Pancreas (tissue), 10 donors: ENCODE measurements around the gene RADIL. TPM values are rescaled to one million over a fixed set of nuclear protein-coding genes. Genes with fewer than 3 reads are reported as not detected.
A peak's percentile ranks its signal among the peaks of the same experiment; 100 is the strongest.

ENCODE experiments used
- ATAC-seq, 4 donors: fragments of 200-7000 bp; cut with Tn5 transposase; one replicate each; pipeline versions ENCODE4 v1.8.0 to v1.9.1; 2020; ENCODE audit warnings: mild to moderate bottlenecking in 4 of 4, moderate library complexity in 4 of 4
- DNase-seq, 6 donors: peaks; one replicate each; pipeline ENCODE4 v3.0.0-alpha.2; 2020
- FAIRE-seq: peaks from 2 replicates; lab custom pipeline; 2012; peaks lifted over from hg19 to GRCh38; lab: Jason Lieb, UNC
- H3K27ac ChIP-seq, 4 donors: fragments of 200-600 bp; sonication (generic); 1 replicate in 3 of 4; 2 replicates in 1 of 4; pipeline versions ENCODE4 v1.5.0 to v1.8.0; 2020
- H3K27me3 ChIP-seq, 4 donors: fragments of 200-600 bp; one replicate each; pipeline ENCODE4 v1.8.0; 2021
- H3K36me3 ChIP-seq, 3 donors: fragments of 200-600 bp; sonication (generic) in 1 of 3; one replicate each; pipeline versions ENCODE4 v1.5.0 to v1.8.0; 2020 to 2021
- H3K4me1 ChIP-seq, 3 donors: fragments of 200-600 bp; one replicate each; pipeline ENCODE4 v1.8.0; 2021
- H3K4me3 ChIP-seq, 4 donors: fragments of 200-600 bp; sonication (generic) in 2 of 4; one replicate each; pipeline versions ENCODE4 v1.5.0 to v1.8.0; 2020 to 2021
- H3K9me3 ChIP-seq, 4 donors: fragments of 200-600 bp; one replicate each; pipeline ENCODE4 v1.8.0; 2021
- WGBS, 2 donors: extraction: QIAGEN DNeasy Blood & Tissue Kit; methylation state at CpG; one replicate each; pipeline ENCODE4 v1.1.7; 2013; 5-methylcytosine and 5-hydroxymethylcytosine counted together
- intact Hi-C, 3 donors: fragments of 100-400 bp; cut with DNase I; formaldehyde crosslinking; loops; one replicate each; pipeline versions ENCODE4 v1.11.1 to v1.14.2; 2022
- polyA plus RNA-seq, 2 donors: library from polyadenylated mRNA; stranded (reverse); fragments of 200-250 nt; gene quantifications; one replicate each; pipeline ENCODE4 v1.2.3, GENCODE V29; 2013
- total RNA-seq, 6 donors: library from RNA; stranded (reverse); fragmentation: NEBNext Ultra II Directional in 4 of 6; extraction: Animal tissue kit (Norgen Biotek cat#: 25700) in 4 of 6; gene quantifications; one replicate each; pipeline versions ENCODE4 v1.2.1 to v1.2.4, GENCODE V29; 2021 to 2023
- TF ChIP-seq, protein P1 (sequence below), 4 donors: fragments of 200-600 bp; sonication (generic) in 3 of 4; IDR thresholded peaks; one replicate each; pipeline versions ENCODE4 v1.5.0 to v1.8.0; 2021; ENCODE audit warnings: antibody characterized with exemption in 4 of 4
- donor health status: healthy with polysubstance abuse.
- donor health status: DM: no; HTN: no; CAD: no; lungs with moderate emphysema.
- donor health status: DM: no; HTN: no; CAD: no.
- donor health status: control.
- donor health status: control.
- donor health status: Bipolar disorder and iron deficiency.
- donor health status: DM: yes; HTN: yes; CAD: no.
- donor health status: DM: no; HTN: no; CAD: no.
- donor health status: DM: no; HTN: no; CAD: no.
- donor health status: DM: yes; HTN: yes; CAD: no.

RADIL gene, protein sequence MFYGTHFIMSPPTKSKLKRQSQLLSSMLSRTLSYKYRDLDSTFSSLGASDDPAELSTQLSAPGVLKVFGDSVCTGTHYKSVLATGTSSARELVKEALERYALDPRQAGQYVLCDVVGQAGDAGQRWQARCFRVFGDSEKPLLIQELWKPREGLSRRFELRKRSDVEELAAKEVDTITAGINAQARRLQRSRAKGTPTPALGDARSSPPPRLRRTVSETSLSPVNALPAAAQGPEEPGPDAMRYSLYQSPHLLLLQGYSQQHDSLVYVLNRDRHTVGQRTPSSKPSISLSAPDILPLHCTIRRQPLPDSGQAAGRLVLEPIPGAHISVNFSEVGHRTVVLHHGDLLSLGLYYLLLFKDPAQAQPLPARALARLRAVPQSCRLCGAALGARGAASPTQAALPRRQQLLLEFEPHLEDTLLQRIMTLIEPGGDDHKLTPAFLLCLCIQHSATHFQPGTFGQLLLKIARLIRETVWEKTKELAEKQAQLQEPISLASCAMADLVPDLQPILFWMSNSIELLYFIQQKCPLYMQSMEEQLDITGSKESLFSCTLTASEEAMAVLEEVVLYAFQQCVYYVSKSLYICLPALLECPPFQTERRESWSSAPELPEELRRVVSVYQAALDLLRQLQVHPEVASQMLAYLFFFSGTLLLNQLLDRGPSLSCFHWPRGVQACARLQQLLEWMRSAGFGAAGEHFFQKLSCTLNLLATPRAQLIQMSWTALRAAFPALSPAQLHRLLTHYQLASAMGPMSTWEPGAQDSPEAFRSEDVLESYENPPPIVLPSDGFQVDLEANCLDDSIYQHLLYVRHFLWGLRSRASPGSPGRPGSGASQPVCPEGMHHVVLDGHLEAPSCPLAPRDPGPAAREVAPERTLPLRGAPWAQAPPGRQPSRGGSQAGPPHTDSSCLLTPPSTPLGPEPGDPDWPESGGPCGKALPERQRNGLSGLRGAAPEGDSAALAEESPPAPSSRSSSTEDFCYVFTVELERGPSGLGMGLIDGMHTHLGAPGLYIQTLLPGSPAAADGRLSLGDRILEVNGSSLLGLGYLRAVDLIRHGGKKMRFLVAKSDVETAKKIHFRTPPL
- total RNA-seq (10 to 100 TPM in 1 of 6 donors, 1 to 10 TPM in 4, under 1 TPM in 1; 0.58 to 10.0 (median 3.3) TPM), polyA plus RNA-seq (10 to 100 TPM in 1 of 2 donors, 1 to 10 TPM in 1; 2.8 to 11.2 TPM)

- Histone ChIP-seq H3K27ac (peak within 1 kb of the TSS in 1 of 4 donors; percentile 17), H3K4me1 (peaks cover 0 to 7% (median 0%) of the 10 kb centered on the region in 3 donors), H3K9me3 (no peaks in the 10 kb centered on the region), H3K27me3 (no peaks in the 10 kb centered on the region), H3K36me3 (no peaks in the 10 kb centered on the region), H3K4me3 (peak within 1 kb of the TSS; percentile 28 to 64 (median 54))
- FAIRE-seq (no peak), ATAC-seq (peak; percentile 97 to 99 (median 98)), DNase-seq (peak; percentile 93 to 98 (median 94))
- intact Hi-C loops, result no loop called here
- TF ChIP-seq, protein P1, sequence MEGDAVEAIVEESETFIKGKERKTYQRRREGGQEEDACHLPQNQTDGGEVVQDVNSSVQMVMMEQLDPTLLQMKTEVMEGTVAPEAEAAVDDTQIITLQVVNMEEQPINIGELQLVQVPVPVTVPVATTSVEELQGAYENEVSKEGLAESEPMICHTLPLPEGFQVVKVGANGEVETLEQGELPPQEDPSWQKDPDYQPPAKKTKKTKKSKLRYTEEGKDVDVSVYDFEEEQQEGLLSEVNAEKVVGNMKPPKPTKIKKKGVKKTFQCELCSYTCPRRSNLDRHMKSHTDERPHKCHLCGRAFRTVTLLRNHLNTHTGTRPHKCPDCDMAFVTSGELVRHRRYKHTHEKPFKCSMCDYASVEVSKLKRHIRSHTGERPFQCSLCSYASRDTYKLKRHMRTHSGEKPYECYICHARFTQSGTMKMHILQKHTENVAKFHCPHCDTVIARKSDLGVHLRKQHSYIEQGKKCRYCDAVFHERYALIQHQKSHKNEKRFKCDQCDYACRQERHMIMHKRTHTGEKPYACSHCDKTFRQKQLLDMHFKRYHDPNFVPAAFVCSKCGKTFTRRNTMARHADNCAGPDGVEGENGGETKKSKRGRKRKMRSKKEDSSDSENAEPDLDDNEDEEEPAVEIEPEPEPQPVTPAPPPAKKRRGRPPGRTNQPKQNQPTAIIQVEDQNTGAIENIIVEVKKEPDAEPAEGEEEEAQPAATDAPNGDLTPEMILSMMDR (IDR thresholded peaks at IDR 0.05), result peak; percentile 65 to 91 (median 83)
- 4 to 5% methylated on average over 58 to 72 of the region's 72 CpGs for WGBS, 2 donors
Measured at GRCh38 chr7:4883372-4884144, at the start of gene RADIL. TSS of gene RADIL (minus strand) at chr7:4883716. CDS start at chr7:4878139, 5,577 bp downstream.

- Histone ChIP-seq H3K9me3 (no peaks in the 10 kb centered on the region), H3K4me1 (no peaks in the 10 kb centered on the region), H3K27ac (peak overlapping the region in 3 of 4 donors; percentile 19 to 39 (median 31)), H3K4me3 (no peak overlapping the region), H3K27me3 (no peaks in the 10 kb centered on the region), H3K36me3 (no peaks in the 10 kb centered on the region)
- ATAC-seq (peak; percentile 87 to 98 (median 96)), DNase-seq (peak; percentile 54 to 86 (median 77)), FAIRE-seq (no peak)
- WGBS, 2 donors, result 33 to 41% methylated on average over 12 of the region's 12 CpGs
- intact Hi-C loops, result no loop called here
- TF ChIP-seq, protein P1 (IDR thresholded peaks at IDR 0.05), result no peak
Measured at GRCh38 chr7:4931943-4932342, 48.4 kb upstream of the RADIL start.

DNA sequence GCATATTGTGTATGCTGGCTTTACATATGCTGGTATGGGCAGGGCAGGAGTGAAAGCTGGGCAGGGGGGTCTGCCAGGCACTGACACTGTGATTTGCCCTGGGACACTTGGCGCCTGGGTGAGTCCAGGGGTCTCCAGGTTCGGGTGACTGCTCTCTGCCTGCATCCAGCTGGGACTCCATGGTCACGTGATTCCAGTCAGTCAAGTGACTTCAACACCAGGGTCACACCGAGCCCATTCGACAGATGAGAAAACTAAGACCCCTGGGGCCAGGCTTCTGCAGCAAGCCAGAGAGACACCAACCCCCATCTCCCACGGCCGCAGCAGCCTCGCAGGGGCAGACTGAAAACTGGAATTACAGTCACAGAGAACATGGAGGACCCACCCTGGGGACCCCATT is 45.5 kb upstream of the RADIL start:
- Histone ChIP-seq H3K4me3 (no peak overlapping the region), H3K36me3 (no peaks in the 10 kb centered on the region), H3K27me3 (no peaks in the 10 kb centered on the region), H3K9me3 (no peaks in the 10 kb centered on the region), H3K27ac (no peak overlapping the region), H3K4me1 (no peaks in the 10 kb centered on the region)
- no peak for ATAC-seq
- TF ChIP-seq, protein P1 (IDR thresholded peaks at IDR 0.05), result no peak
- DNase-seq, result no peak
- intact Hi-C loops, result no loop called here
- no peak for FAIRE-seq
- 69 to 79% methylated on average over 8 of the region's 8 CpGs for WGBS, 2 donors

DNA sequence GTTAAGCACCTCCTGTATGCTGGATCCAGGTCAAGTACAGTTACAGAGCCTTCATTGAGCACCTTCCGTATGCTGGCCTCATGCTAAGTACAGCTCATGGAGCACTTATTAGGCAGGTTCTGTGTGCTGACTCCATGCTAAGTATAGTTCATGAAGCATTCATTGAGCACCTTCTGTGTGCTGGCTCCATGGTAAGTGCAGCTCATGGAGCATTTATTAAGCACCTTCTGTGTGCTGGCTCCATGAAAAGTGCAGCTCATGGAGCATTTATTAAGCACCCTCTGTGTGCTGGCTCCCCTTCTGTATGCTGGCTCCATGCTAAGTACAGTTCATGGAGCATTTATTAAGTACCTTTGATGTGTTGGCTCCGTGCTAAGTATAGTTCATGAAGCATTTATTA is 44.9 kb upstream of the RADIL start:
- H3K27me3 ChIP-seq, result no peaks in the 10 kb centered on the region
- 74 to 95% methylated on average over 2 of the region's 2 CpGs for WGBS, 2 donors

More for the DNA sequence above, 44.9 kb upstream of the RADIL start:
- FAIRE-seq (no peak), ATAC-seq (no peak), DNase-seq (no peak)
- no peak overlapping the region for H3K4me3 ChIP-seq
- H3K4me1 ChIP-seq, result no peaks in the 10 kb centered on the region
- TF ChIP-seq, protein P1 (IDR thresholded peaks at IDR 0.05), result no peak
- H3K27ac ChIP-seq, result no peak overlapping the region
- no peaks in the 10 kb centered on the region for H3K9me3 ChIP-seq
- intact Hi-C loops, result no loop called here
- H3K36me3 ChIP-seq, result no peaks in the 10 kb centered on the region
